GM12873 (cell line): ENCODE data around the gene THOC6.

Experiments
- TF ChIP-seq, protein P1 (sequence below): IDR thresholded peaks from 2 replicates; pipeline ENCODE4 v1.5.1; 2012; ENCODE audit warnings: low read depth, mild to moderate bottlenecking, moderate library complexity, low read length, control low read depth; ENCODE audit not compliant: insufficient read depth; ENCODE audit errors: missing control alignments

The THOC6 gene

GRCh38 chr16:3022684-3023414 lies 986 bp upstream of the THOC6 start:
- TF ChIP-seq, protein P1, sequence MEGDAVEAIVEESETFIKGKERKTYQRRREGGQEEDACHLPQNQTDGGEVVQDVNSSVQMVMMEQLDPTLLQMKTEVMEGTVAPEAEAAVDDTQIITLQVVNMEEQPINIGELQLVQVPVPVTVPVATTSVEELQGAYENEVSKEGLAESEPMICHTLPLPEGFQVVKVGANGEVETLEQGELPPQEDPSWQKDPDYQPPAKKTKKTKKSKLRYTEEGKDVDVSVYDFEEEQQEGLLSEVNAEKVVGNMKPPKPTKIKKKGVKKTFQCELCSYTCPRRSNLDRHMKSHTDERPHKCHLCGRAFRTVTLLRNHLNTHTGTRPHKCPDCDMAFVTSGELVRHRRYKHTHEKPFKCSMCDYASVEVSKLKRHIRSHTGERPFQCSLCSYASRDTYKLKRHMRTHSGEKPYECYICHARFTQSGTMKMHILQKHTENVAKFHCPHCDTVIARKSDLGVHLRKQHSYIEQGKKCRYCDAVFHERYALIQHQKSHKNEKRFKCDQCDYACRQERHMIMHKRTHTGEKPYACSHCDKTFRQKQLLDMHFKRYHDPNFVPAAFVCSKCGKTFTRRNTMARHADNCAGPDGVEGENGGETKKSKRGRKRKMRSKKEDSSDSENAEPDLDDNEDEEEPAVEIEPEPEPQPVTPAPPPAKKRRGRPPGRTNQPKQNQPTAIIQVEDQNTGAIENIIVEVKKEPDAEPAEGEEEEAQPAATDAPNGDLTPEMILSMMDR = no peak

GRCh38 chr16:3023415-3023668 lies 493 bp upstream of the THOC6 start:
- TF ChIP-seq, protein P1 = no peak

- TF ChIP-seq, protein P1 = no peak
These were observed 1.5 kb downstream of the THOC6 start for GRCh38 chr16:3025032-3026002.

DNA sequence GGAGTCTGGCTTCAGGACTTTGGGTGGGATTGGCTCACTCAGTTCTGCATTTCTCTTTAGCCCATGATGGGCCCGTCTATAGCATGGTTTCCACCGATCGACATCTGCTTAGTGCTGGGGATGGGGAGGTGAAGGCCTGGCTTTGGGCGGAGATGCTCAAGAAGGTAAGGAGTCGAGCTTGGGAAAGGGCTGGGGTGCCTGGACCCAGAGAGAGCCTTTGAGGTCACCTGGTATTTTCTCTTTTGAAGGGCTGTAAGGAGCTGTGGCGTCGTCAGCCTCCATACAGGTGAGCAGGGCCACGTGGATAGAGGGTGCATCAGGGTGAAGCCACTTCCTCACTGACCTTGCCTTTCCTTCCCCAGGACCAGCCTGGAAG lies 2.2 kb downstream of the THOC6 start:
- TF ChIP-seq, protein P1 = no peak

DNA sequence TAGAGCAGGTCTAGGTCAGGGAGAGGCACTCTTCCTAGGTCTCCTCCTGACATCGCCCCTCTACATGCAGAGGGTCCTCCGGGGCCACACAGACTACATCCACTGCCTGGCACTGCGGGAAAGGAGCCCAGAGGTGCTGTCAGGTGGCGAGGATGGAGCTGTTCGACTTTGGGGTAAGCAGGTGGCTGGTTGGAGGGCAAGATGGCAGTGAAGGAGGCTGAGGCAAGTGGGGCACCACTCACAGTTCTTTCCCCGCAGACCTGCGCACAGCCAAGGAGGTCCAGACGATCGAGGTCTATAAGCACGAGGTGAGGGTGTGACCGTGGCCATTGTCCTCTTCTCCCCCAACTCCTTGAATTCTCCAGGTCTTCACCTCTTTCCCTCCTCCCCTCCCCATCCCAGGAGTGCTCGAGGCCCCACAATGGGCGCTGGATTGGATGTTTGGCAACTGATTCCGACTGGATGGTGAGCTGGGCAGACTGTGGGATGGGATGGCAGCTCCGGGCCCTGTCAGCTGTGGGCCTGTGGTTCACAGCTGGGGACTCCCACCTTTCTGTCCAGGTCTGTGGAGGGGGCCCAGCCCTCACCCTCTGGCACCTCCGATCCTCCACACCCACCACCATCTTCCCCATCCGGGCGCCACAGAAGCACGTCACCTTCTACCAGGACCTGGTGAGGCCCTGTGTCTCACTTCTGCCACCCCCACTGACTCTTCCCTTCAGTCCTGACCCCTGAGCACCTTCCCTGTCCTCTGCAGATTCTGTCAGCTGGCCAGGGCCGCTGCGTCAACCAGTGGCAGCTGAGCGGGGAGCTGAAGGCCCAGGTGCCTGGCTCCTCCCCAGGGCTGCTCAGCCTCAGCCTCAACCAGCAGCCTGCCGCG lies 3.0 kb downstream of the THOC6 start:
- TF ChIP-seq, protein P1 = no peak

- TF ChIP-seq, protein P1 = no peak
These were observed 3.6 kb downstream of the THOC6 start for GRCh38 chr16:3027489-3027795.
